ENCODE measurements around the gene NDUFB2.

DNA sequence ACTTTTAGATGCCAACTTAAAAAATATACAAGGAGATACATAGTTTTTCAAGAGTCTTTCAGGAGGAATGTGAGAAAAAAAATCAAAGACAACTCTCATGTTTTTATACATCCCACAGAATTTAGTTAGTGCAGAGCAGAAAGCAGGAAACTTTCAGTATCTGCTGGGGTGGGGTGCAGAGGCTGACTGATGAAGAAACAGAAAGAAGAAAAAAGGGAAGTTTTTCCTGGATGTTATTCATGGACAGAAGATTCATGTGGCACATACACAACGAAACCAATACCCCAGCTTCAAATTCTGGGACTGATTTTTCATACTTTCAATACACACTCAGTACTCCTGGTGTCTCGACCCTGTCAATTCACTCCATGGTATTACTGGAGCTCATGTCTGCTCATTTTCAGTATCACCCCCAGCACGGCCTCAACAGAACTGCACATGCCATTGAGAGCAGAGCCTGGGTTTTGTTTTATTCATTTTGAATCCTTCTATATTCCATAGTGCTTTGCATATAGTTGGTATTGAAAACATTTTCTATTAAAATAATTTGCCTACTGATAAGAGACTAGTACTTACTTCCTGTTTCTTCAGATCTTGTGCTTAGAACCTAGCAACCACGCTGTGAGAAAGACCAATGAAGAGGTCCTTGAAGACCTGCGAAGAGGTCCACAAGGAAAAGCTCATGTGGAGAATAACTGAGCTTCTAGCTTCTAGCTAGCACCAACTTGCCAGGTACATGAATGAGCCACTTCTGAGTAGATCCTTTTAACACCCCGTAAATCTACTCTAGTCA, 49.0 kb downstream of the NDUFB2 start:
- TF ChIP-seq RAD21 (conservative IDR thresholded peaks at IDR 0.05) (no peak), TAF1 (IDR thresholded peaks at IDR 0.05; ENCODE audit: low read depth) (no peak)
- TF ChIP-seq, protein P1, sequence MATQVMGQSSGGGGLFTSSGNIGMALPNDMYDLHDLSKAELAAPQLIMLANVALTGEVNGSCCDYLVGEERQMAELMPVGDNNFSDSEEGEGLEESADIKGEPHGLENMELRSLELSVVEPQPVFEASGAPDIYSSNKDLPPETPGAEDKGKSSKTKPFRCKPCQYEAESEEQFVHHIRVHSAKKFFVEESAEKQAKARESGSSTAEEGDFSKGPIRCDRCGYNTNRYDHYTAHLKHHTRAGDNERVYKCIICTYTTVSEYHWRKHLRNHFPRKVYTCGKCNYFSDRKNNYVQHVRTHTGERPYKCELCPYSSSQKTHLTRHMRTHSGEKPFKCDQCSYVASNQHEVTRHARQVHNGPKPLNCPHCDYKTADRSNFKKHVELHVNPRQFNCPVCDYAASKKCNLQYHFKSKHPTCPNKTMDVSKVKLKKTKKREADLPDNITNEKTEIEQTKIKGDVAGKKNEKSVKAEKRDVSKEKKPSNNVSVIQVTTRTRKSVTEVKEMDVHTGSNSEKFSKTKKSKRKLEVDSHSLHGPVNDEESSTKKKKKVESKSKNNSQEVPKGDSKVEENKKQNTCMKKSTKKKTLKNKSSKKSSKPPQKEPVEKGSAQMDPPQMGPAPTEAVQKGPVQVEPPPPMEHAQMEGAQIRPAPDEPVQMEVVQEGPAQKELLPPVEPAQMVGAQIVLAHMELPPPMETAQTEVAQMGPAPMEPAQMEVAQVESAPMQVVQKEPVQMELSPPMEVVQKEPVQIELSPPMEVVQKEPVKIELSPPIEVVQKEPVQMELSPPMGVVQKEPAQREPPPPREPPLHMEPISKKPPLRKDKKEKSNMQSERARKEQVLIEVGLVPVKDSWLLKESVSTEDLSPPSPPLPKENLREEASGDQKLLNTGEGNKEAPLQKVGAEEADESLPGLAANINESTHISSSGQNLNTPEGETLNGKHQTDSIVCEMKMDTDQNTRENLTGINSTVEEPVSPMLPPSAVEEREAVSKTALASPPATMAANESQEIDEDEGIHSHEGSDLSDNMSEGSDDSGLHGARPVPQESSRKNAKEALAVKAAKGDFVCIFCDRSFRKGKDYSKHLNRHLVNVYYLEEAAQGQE (IDR thresholded peaks at IDR 0.05; ENCODE audit: borderline replicate concordance), result no peak

Data from neural cell (in vitro differentiated cells).